Measurements from ENCODE around the gene TOGARAM1.

Gene TOGARAM1

GRCh38 chr14:45083976-45084722, 122.2 kb downstream of the TOGARAM1 start, which contains the start of gene PRPF39:
PRPF39 (plus strand) TSS chr14:45084116; CDS start chr14:45095240, 11,124 bp downstream.
- in situ Hi-C loops (cut with MboI; ENCODE audit: low sequenced_read_pairs) = no loop called here

- in situ Hi-C loops (cut with MboI; ENCODE audit: low sequenced_read_pairs) = no loop called here
These were observed 123.0 kb downstream of the TOGARAM1 start for GRCh38 chr14:45084946-45085346.

- in situ Hi-C loops (cut with MboI; ENCODE audit: low sequenced_read_pairs) = no loop called here
These were observed 127.8 kb downstream of the TOGARAM1 start for GRCh38 chr14:45089813-45090212.

- in situ Hi-C loops (cut with MboI; ENCODE audit: low sequenced_read_pairs) = no loop called here
These were observed 129.7 kb downstream of the TOGARAM1 start for GRCh38 chr14:45091710-45092109.

GRCh38 chr14:45094275-45094674, 132.3 kb downstream of the TOGARAM1 start:
- in situ Hi-C loops (cut with MboI; ENCODE audit: low sequenced_read_pairs) = no loop called here

- in situ Hi-C loops (cut with MboI; ENCODE audit: low sequenced_read_pairs) = no loop called here
These were observed 133.2 kb downstream of the TOGARAM1 start for GRCh38 chr14:45095143-45095542.

DNA sequence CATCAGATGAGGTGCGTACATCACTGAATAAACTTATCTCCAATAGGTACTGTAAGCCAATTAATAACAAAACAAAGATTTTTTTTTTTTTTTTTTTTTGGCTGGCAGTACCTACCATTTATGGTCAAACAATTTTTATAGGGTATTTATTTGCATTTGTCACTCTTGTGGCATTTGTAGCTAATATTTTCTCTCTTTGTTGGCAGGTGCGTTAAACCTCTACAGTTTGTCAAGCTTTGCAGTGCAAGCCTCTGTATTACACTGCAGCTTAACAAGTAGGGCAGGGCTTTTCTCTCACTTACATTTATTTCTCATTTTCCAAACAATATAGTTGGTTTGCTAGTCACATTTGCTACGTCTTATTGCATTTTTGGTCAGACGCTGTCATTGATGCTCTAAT, 134.2 kb downstream of the TOGARAM1 start:
- in situ Hi-C loops (cut with MboI; ENCODE audit: low sequenced_read_pairs) = no loop called here

DNA sequence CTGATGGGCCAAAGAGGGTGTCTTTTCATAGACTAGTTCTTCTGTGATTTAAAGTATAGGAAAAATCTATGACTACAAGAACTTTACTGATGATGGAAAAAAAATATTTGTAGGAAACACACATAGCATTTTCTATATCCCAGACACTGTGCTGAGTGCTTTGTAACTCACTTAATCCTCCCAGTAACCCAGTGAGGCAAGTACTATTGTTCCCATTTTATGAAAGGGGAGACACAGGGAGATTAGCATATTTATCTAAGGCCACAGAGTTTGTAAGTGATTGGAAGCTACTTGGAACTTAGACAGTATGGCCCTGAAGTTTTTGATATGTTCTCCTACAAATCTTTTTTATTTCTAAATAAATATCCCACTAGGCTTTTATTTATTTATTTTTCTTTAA, 141.8 kb downstream of the TOGARAM1 start:
- in situ Hi-C loops (cut with MboI; ENCODE audit: low sequenced_read_pairs) = no loop called here

- in situ Hi-C loops (cut with MboI; ENCODE audit: low sequenced_read_pairs) = no loop called here
These were observed 142.6 kb downstream of the TOGARAM1 start for GRCh38 chr14:45104561-45104960.

DNA sequence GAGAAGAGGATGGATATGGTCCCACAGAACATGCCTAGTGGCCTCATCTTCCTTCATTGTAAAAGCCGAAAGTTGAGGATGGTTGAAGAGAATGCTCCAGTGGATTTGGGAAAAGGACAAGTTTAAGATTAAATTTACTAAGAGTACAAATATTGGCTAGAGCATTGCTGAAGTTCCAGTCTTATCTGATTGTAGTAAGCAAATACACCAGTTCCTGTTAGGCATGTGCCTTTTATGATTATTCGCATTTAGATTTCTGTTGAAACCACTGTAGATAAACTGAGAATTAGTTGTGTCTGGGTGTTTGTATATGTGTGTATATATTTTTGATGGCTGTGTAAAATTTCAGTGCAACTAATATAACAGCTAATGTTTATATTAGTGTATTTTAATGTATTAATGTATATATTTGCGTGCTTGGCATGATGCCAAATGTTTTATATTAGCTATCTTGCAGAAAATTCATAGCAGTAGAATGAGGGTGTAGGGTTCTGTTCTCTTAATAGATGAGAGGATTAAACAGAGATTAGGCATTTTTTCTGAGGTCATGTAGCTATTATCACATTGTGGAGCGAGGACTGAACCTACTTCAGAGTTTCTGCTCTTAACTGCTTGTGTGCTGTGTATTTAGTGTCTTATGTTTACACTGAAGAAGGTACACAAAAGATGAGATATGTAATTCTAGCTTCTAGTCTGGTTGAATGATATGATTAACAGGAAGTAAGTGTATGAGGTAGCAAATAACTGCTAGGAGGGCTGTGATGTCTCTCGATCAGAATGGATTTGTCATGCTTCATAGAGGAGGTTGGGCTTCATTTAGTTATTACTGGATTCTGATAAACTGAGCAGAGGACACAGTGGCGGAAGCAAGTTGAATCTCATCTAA, 151.1 kb downstream of the TOGARAM1 start:
- in situ Hi-C loops (cut with MboI; ENCODE audit: low sequenced_read_pairs) = no loop called here

DNA sequence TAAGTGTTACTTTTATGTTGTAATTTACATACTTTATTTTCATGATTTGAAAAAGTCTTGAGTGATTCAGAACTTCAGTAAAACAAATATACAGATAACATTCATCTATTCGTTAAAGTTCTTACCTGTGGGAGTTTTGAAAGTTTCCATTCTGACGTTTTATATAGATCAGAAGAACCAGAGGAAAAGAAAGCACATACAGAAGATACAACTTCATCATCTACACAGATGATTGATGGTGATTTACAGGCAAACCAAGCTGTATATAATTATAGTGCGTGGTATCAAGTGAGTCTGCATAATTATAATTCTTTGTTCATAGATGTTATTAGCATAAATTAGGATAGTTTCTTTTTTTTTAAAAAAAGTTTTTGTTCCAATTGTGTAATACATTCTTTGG, 152.3 kb downstream of the TOGARAM1 start:
- in situ Hi-C loops (cut with MboI; ENCODE audit: low sequenced_read_pairs) = no loop called here

- in situ Hi-C loops (cut with MboI; ENCODE audit: low sequenced_read_pairs) = no loop called here
These were observed 156.6 kb downstream of the TOGARAM1 start for GRCh38 chr14:45118594-45118993.

GRCh38 chr14:45120096-45120495, 158.1 kb downstream of the TOGARAM1 start:
- in situ Hi-C loops (cut with MboI; ENCODE audit: low sequenced_read_pairs) = no loop called here

DNA sequence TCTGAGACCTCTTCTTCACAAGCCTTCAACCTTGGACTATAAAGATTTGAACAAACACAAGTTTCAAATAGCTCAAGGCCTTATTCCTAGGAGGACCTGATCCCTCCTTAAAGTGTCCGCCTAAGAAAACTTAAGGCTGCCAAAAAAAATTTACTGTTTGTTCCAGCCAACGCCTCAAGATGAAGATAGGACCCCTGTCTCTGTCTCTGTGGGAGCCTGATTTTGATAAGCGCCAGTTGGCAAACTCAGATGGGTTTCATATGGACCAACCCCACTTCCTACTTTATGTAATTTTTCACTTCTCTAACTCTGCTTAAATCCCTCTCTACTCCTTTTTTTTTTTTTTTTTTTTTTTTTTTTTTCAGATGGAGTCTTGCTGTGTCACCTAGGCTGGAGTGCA, 161.3 kb downstream of the TOGARAM1 start:
- in situ Hi-C loops (cut with MboI; ENCODE audit: low sequenced_read_pairs) = no loop called here
